ENCODE measurements around the gene DCAF6.
"Not testable (repeated sequence)": the region's sequence is repeated elsewhere in the genome, so short reads cannot be mapped to it uniquely, and the experiment has no call there.

DCAF6 gene

GRCh38 chr1:168032029-168032428 lies 95.5 kb downstream of the DCAF6 start:
- DNase-seq = no peak

- no peak for DNase-seq
Observed at GRCh38 chr1:168035345-168035744, 98.9 kb downstream of the DCAF6 start.

DNA sequence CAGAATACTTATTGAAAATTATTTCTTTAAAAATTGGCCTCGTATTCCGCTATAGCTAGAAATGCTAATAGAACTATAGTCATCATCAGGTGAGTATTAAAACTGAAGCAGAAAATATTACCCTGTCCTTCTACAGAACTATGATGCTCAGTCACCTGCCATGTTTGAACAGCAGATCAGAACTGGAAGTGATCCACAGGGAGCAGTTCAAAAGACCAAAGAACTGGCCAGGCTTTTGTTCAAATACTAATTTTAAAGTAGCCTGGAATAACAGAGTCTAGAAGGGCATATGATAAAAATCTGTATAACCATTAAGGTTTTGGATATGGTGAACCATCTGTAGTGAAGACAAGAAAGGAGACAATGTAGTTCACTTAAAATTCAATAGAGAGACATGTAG lies 105.9 kb downstream of the DCAF6 start:
- DNase-seq = no peak

- DNase-seq = no peak
Observed at GRCh38 chr1:168045311-168045710, 108.8 kb downstream of the DCAF6 start.

GRCh38 chr1:168050307-168050706 lies 113.8 kb downstream of the DCAF6 start:
- no peak for DNase-seq

DNA sequence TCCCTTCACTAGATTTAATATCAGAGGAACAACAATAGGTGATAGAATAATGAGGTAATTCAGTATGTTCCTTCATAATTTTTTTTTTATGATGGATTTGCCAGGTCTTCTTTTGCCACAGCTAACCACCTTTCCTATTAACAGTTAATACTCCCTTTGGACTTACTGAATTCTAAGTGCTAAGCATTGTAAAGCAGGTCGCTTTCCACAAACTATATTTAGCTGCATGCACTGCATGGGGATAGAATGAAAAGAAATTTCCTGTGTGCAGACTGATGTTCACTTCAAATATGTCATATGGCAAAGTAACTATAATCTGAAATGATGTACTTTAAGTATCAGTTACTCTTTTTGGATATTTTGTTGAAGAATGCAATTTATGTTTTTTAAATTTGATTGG lies 114.4 kb downstream of the DCAF6 start:
- no peak for DNase-seq

GRCh38 chr1:168053681-168054080 lies 117.2 kb downstream of the DCAF6 start:
- no peak for DNase-seq

DNA sequence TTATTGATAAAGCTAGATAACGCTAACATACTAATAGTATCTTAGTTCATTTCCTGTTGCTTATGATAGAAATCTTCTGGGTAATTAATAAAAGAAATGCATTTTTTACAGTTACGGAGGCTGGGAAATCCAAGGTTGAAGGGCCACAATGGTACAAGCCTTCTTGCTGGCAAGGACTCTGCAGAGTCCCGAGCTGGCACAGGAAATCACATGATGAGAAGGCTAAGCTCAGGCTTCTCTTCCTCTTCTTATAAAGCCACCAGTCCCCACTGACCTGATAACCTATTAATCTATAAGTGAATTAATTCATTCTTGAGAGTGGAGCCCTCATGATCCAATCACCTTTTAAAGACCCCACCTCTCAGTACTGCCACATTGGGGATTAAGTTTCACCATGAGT lies 117.6 kb downstream of the DCAF6 start:
- no peak for DNase-seq

- DNase-seq = not testable (repeated sequence)
Observed at GRCh38 chr1:168056152-168056551, 119.7 kb downstream of the DCAF6 start.

DNA sequence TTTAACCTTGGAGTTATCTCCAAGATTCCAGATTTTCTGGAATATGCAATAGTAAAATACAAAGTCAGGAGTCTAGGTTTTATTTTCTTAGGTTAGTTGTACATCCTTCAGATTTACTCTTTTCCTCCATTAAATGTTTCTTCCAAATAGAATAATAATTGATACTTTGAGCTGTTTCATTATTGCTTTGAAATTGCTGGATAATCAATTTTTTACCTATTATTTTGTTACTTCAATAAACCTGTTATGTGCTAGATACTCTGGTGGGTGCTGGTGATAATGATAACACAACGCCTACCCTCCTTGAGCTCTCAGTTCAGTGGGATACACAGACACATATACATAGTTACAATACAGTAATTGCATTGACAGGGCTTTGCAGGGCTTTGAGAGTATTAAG lies 120.9 kb downstream of the DCAF6 start:
- no peak for DNase-seq

- no peak for DNase-seq
Observed at GRCh38 chr1:168057921-168058320, 121.4 kb downstream of the DCAF6 start.

DNA sequence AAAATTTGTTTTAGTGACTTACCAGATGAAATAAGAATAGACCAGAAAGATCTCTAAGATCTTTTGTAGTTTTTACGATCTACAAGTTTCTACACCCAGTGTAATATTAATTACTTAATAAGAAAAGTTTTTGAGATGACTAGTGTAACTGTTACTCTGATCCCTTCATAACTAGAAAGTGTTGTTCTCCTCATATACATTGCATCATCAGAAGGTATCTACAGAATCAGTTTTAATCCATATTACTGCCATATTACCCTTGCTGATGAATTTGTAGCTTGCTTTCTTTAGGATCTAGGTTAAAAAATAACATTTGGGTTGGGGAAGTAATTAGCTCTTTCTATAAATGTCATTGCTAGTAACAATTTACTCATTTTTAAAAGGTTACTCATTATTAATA lies 127.7 kb downstream of the DCAF6 start:
- no peak for DNase-seq

DNA sequence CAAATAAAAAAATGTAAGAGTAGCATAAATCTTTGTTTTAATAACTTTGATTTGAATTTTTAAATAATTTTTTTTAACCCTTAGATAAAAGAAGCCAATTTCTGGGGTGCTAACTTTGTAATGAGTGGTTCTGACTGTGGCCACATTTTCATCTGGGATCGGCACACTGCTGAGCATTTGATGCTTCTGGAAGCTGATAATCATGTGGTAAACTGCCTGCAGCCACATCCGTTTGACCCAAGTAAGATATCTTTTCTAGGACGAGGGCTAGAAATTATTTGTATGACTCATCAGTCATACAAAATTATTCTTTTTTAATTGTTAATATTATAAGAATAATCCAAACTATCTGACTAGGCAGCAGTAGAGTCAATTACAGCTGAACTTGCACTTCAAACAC lies 129.0 kb downstream of the DCAF6 start:
- no peak for DNase-seq

GRCh38 chr1:168069384-168069783 lies 132.9 kb downstream of the DCAF6 start:
- no peak for DNase-seq

- DNase-seq = no peak
Observed at GRCh38 chr1:168079761-168080160, 143.3 kb downstream of the DCAF6 start.

- no peak for DNase-seq
Observed at GRCh38 chr1:168081373-168082007, 145.0 kb downstream of the DCAF6 start.

- DNase-seq = peak; percentile 79
Observed at GRCh38 chr1:168082008-168082876, 145.8 kb downstream of the DCAF6 start.

- DNase-seq = no peak
Observed at GRCh38 chr1:168083456-168084325, 147.2 kb downstream of the DCAF6 start.

GRCh38 chr1:168084396-168085231 lies 148.1 kb downstream of the DCAF6 start:
- DNase-seq = peak; percentile 91

- no peak for DNase-seq
Observed at GRCh38 chr1:168085401-168085872, 149.0 kb downstream of the DCAF6 start.

- no peak for DNase-seq
Observed at GRCh38 chr1:168086438-168086837, 150.0 kb downstream of the DCAF6 start.

- no peak for DNase-seq
Observed at GRCh38 chr1:168087696-168088095, 151.2 kb downstream of the DCAF6 start.

Data from activated CD8-positive, alpha-beta memory T cell treated with anti-CD3 and anti-CD28 coated beads, Interleukin-2, amount 50 U/mL, for 48 hours (primary cell).